Pancreas (tissue), 10 donors: ENCODE results near the gene NCOA3. TPM values are rescaled to one million over a fixed set of nuclear protein-coding genes. Genes with fewer than 3 reads are reported as not detected.
A peak's percentile ranks its signal among the peaks of the same experiment; 100 is the strongest.

Experiments
- ATAC-seq, 4 donors: fragments of 200-7000 bp; cut with Tn5 transposase; one replicate each; pipeline versions ENCODE4 v1.8.0 to v1.9.1; 2020; ENCODE audit warnings: mild to moderate bottlenecking in 4 of 4, moderate library complexity in 4 of 4
- DNase-seq, 6 donors: peaks; one replicate each; pipeline ENCODE4 v3.0.0-alpha.2; 2020
- FAIRE-seq: peaks from 2 replicates; lab custom pipeline; 2012; peaks lifted over from hg19 to GRCh38; lab: Jason Lieb, UNC
- H3K27ac ChIP-seq, 4 donors: fragments of 200-600 bp; sonication (generic); 1 replicate in 3 of 4; 2 replicates in 1 of 4; pipeline versions ENCODE4 v1.5.0 to v1.8.0; 2020
- H3K27me3 ChIP-seq, 4 donors: fragments of 200-600 bp; one replicate each; pipeline ENCODE4 v1.8.0; 2021
- H3K36me3 ChIP-seq, 3 donors: fragments of 200-600 bp; sonication (generic) in 1 of 3; one replicate each; pipeline versions ENCODE4 v1.5.0 to v1.8.0; 2020 to 2021
- H3K4me1 ChIP-seq, 3 donors: fragments of 200-600 bp; one replicate each; pipeline ENCODE4 v1.8.0; 2021
- H3K4me3 ChIP-seq, 4 donors: fragments of 200-600 bp; sonication (generic) in 2 of 4; one replicate each; pipeline versions ENCODE4 v1.5.0 to v1.8.0; 2020 to 2021
- H3K9me3 ChIP-seq, 4 donors: fragments of 200-600 bp; one replicate each; pipeline ENCODE4 v1.8.0; 2021
- CTCF ChIP-seq, 4 donors: fragments of 200-600 bp; sonication (generic) in 3 of 4; IDR thresholded peaks; one replicate each; pipeline versions ENCODE4 v1.5.0 to v1.8.0; 2021; ENCODE audit warnings: antibody characterized with exemption in 4 of 4
- WGBS, 2 donors: extraction: QIAGEN DNeasy Blood & Tissue Kit; methylation state at CpG; one replicate each; pipeline ENCODE4 v1.1.7; 2013; 5-methylcytosine and 5-hydroxymethylcytosine counted together
- intact Hi-C, 3 donors: fragments of 100-400 bp; cut with DNase I; formaldehyde crosslinking; loops; one replicate each; pipeline versions ENCODE4 v1.11.1 to v1.14.2; 2022
- polyA plus RNA-seq, 2 donors: library from polyadenylated mRNA; stranded (reverse); fragments of 200-250 nt; gene quantifications; one replicate each; pipeline ENCODE4 v1.2.3, GENCODE V29; 2013
- total RNA-seq, 6 donors: library from RNA; stranded (reverse); fragmentation: NEBNext Ultra II Directional in 4 of 6; extraction: Animal tissue kit (Norgen Biotek cat#: 25700) in 4 of 6; gene quantifications; one replicate each; pipeline versions ENCODE4 v1.2.1 to v1.2.4, GENCODE V29; 2021 to 2023
- donor health status: healthy with polysubstance abuse.
- donor health status: DM: no; HTN: no; CAD: no; lungs with moderate emphysema.
- donor health status: DM: no; HTN: no; CAD: no.
- donor health status: control.
- donor health status: control.
- donor health status: Bipolar disorder and iron deficiency.
- donor health status: DM: yes; HTN: yes; CAD: no.
- donor health status: DM: no; HTN: no; CAD: no.
- donor health status: DM: no; HTN: no; CAD: no.
- donor health status: DM: yes; HTN: yes; CAD: no.

NCOA3 gene
- 10 to 100 TPM in 4 of 6 donors, 1 to 10 TPM in 2; 8.9 to 17.4 (median 11.6) TPM for total RNA-seq
- polyA plus RNA-seq: 1 to 10 TPM; 3.6 to 5.0 TPM

- Histone ChIP-seq H3K36me3 (no peaks in the 10 kb centered on the region), H3K27me3 (no peaks in the 10 kb centered on the region), H3K4me3 (peak within 1 kb of the TSS; percentile 60 to 96 (median 84)), H3K9me3 (no peaks in the 10 kb centered on the region), H3K27ac (peak within 1 kb of the TSS; percentile 79 to 90 (median 86)), H3K4me1 (peaks cover 0 to 20% (median 13%) of the 10 kb centered on the region in 3 donors)
- DNase-seq (peak; percentile 89 to 97 (median 96)), FAIRE-seq (no peak), ATAC-seq (peak; percentile 97 to 98 (median 98))
- 1% methylated on average over 53 to 74 of the region's 74 CpGs for WGBS, 2 donors
- TF ChIP-seq CTCF (IDR thresholded peaks at IDR 0.05): peak in 2 of 4 donors; percentile 42 to 58
- intact Hi-C loops: loop anchor here in 1 of 3 donors (10.0 kb wide), 1 partner anchor 123 kb away; no protein-coding TSS in a partner anchor
Measured at GRCh38 chr20:47501482-47502270, at the start of gene NCOA3. Gene NCOA3, plus strand, starts transcription at chr20:47501887. Its CDS starts 120,361 bp downstream, at chr20:47622248.

GRCh38 chr20:47452736-47453161, 48.9 kb upstream of the NCOA3 start:
- Histone ChIP-seq H3K9me3 (no peaks in the 10 kb centered on the region), H3K27me3 (no peaks in the 10 kb centered on the region), H3K4me3 (no peak overlapping the region), H3K4me1 (no peaks in the 10 kb centered on the region), H3K36me3 (no peaks in the 10 kb centered on the region), H3K27ac (no peak overlapping the region)
- FAIRE-seq (no peak), ATAC-seq (no peak), DNase-seq (no peak)
- no peak for TF ChIP-seq CTCF (IDR thresholded peaks at IDR 0.05)
- WGBS, 2 donors: 84 to 91% methylated on average over 1 of the region's 1 CpG
- intact Hi-C loops: no loop called here

GRCh38 chr20:47453167-47453782, 48.4 kb upstream of the NCOA3 start:
- intact Hi-C loops: no loop called here
- Histone ChIP-seq H3K27me3 (no peaks in the 10 kb centered on the region), H3K36me3 (no peaks in the 10 kb centered on the region), H3K4me1 (no peaks in the 10 kb centered on the region), H3K9me3 (no peaks in the 10 kb centered on the region), H3K4me3 (no peak overlapping the region), H3K27ac (no peak overlapping the region)
- DNase-seq (no peak), FAIRE-seq (no peak), ATAC-seq (peak in 2 of 4 donors; percentile 20 to 23)
- TF ChIP-seq CTCF (IDR thresholded peaks at IDR 0.05): no peak
- 76 to 78% methylated on average over 4 of the region's 4 CpGs for WGBS, 2 donors

GRCh38 chr20:47454298-47455132, 47.2 kb upstream of the NCOA3 start:
- intact Hi-C loops: no loop called here
- Histone ChIP-seq H3K27me3 (no peaks in the 10 kb centered on the region), H3K4me3 (no peak overlapping the region), H3K36me3 (no peaks in the 10 kb centered on the region), H3K9me3 (no peaks in the 10 kb centered on the region), H3K27ac (no peak overlapping the region), H3K4me1 (no peaks in the 10 kb centered on the region)
- no peak for TF ChIP-seq CTCF (IDR thresholded peaks at IDR 0.05)
- no peak for FAIRE-seq
- 90 to 93% methylated on average over 10 of the region's 10 CpGs for WGBS, 2 donors
- no peak for ATAC-seq
- DNase-seq: no peak
